Esophagus squamous epithelium (tissue), 4 donors: ENCODE data around the gene OXCT1.

Experiments
- POLR2A ChIP-seq, 4 donors: fragments of 450-650 bp; IDR thresholded peaks; one replicate each; pipeline ENCODE4 v1.6.1; 2017; ENCODE audit warnings: antibody characterized with exemption in 4 of 4, mild to moderate bottlenecking in 4 of 4, moderate library complexity in 3 of 4
- TF ChIP-seq, protein P1 (sequence below), 6 experiments: fragments of 450-650 bp in 4 of 6; fragments of 200-600 bp in 2 of 6; sonication (generic) in 2 of 6; IDR thresholded peaks; one replicate each; pipeline ENCODE4 v1.5.1; 2016 to 2019; ENCODE audit warnings: antibody characterized with exemption in 6 of 6, mild to moderate bottlenecking in 4 of 6, moderate library complexity in 4 of 6

DNA sequence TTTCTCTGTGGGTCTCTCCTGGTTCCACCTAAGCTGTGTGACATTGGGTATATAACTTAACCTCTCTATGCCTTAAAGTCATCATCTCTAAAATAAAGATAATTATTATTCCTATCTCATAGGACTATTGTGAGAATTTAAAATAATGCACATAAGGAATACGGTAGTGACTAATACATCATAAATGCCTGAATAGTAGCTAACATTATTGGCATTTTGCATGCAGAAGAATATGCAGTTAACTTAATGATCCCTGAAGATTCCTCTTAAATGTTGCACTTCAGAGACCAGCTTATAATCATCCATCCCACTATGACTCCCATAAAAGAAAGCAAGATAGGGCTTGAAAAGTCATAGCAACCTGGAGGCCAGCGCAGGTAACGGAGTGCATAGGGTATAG is 32.4 kb downstream of the OXCT1 start:
- TF ChIP-seq POLR2A (IDR thresholded peaks at IDR 0.05) = no peak
- TF ChIP-seq, protein P1, sequence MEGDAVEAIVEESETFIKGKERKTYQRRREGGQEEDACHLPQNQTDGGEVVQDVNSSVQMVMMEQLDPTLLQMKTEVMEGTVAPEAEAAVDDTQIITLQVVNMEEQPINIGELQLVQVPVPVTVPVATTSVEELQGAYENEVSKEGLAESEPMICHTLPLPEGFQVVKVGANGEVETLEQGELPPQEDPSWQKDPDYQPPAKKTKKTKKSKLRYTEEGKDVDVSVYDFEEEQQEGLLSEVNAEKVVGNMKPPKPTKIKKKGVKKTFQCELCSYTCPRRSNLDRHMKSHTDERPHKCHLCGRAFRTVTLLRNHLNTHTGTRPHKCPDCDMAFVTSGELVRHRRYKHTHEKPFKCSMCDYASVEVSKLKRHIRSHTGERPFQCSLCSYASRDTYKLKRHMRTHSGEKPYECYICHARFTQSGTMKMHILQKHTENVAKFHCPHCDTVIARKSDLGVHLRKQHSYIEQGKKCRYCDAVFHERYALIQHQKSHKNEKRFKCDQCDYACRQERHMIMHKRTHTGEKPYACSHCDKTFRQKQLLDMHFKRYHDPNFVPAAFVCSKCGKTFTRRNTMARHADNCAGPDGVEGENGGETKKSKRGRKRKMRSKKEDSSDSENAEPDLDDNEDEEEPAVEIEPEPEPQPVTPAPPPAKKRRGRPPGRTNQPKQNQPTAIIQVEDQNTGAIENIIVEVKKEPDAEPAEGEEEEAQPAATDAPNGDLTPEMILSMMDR (IDR thresholded peaks at IDR 0.05) = no peak
